Measurements from ENCODE around the gene MNT. TPM values are rescaled to one million over a fixed set of nuclear protein-coding genes. Genes with fewer than 3 reads are reported as not detected.
A peak's percentile ranks its signal among the peaks of the same experiment; 100 is the strongest.

The MNT gene
- total and polyA plus RNA-seq, 2 of the 8 experiments (the other 6 are each of a cell fraction or from before 2014, with no cell fraction given), result 5.0 to 17.3 TPM

DNA sequence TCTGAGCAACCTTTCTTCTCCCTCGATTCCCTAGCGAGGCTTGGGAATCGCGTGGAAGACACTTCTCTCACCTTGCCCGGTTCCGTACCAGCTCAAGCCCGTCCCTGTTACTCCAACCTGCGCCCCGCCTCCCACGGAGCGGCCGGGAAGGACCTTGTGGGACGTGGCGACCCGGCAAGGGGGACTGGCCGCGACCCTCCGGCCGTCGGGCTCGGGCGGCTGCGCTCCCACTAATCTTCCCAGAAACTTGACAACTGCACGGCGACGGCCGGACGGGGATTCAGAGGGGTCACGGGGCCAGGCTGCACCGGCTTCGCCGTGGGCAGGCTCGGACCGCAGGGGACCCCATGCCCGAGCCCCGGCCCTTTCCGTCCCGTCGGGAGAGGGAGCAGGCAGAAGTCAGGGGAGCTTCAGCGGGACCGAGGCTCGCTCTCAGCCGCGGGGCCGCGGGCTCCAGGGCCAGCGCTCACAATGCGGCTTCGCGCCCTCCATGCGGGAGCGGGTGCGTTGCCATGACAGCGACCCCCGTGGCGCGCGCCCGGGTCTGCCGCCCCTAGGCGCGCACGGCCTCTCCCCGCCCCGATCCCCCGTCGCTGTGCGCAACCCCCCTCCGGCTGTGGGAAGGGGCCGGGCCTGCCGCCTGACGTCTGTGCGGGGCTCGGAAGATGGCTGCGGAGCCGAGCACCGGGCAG is 63.9 kb downstream of the MNT start, which contains the start of gene SGSM2:
Gene SGSM2, plus strand, starts transcription at position 650 of the 692 bp plus-strand sequence. CDS start 188 bp downstream, outside the sequence.
- Histone ChIP-seq H2BK20ac (ENCODE audit: low read length) (no peak within 1 kb of the TSS), H2BK120ac (replicated peaks; ENCODE audit: low read depth, low read length) (no peak within 1 kb of the TSS), H3K27ac (ENCODE audit: low read depth, low read length) (peak within 1 kb of the TSS; percentile 38), H3K27me3 (replicated peaks in 1 of 4; ENCODE audit: control insufficient read depth in 3 of 4, extremely low read depth in 1 of 4, insufficient read depth in 3 of 4, low read length in 3 of 4) (no peaks in the 10 kb centered on the region), H3K4ac (replicated peaks; ENCODE audit: insufficient read length, low read depth, low read length) (peak within 1 kb of the TSS; percentile 65), H3K4me2 (ENCODE audit: insufficient read depth in 1 of 2, low read depth in 2 of 2, low read length in 2 of 2) (peak within 1 kb of the TSS; percentile 85 to 99), H2AK5ac (ENCODE audit: low read depth, low read length) (no peak within 1 kb of the TSS), H3K9me3 (ENCODE audit: insufficient read depth in 2 of 2, low read depth in 1 of 2, low read length in 1 of 2) (no peaks in the 10 kb centered on the region), H3K9ac (replicated peaks in 1 of 4; ENCODE audit: extremely low read depth in 1 of 4, low read depth in 3 of 4, low read length in 3 of 4) (peak within 1 kb of the TSS; percentile 61 to 74 (median 63)), H2BK15ac (ENCODE audit: low read length) (peak within 1 kb of the TSS; percentile 81; the same call in 1 of the 2 replicates), H3K4me1 (replicated peaks in 1 of 4; ENCODE audit: control insufficient read depth in 3 of 4, insufficient read depth in 4 of 4, low read length in 3 of 4) (peaks cover 3 to 30% (median 13%) of the 10 kb centered on the region in 4 experiments; a peak in 6 of 7 replicates), H3K79me2 (ENCODE audit: control insufficient read depth in 1 of 2, insufficient read depth in 2 of 2, low read length in 2 of 2) (peaks cover 0 to 45% of the 10 kb centered on the region in 2 experiments; a peak in 2 of 4 replicates), H2AFZ (ENCODE audit: low read length) (peak within 1 kb of the TSS; percentile 27; the same call in 1 of the 2 replicates), H3K79me1 (ENCODE audit: low read depth, low read length) (peaks cover 5% of the 10 kb centered on the region), H3K4me3 (ENCODE audit: extremely low read depth in 1 of 4, insufficient read depth in 2 of 4, low read depth in 3 of 4, low read length in 4 of 4) (peak within 1 kb of the TSS; percentile 92 to 96 (median 94)), H4K20me1 (replicated peaks in 1 of 2; ENCODE audit: control insufficient read depth in 1 of 2, insufficient read depth in 2 of 2, low read length in 2 of 2) (peaks cover 0 to 3% of the 10 kb centered on the region in 2 experiments), H3K14ac (ENCODE audit: insufficient read length) (no peak within 1 kb of the TSS), H3K36me3 (ENCODE audit: control insufficient read depth in 2 of 4, insufficient read depth in 4 of 4, low read length in 3 of 4) (peaks cover 28 to 38% (median 32%) of the 10 kb centered on the region in 4 experiments), H3K56ac (replicated peaks; ENCODE audit: insufficient read length, low read depth, low read length) (peak within 1 kb of the TSS; percentile 20), H3K23ac (ENCODE audit: insufficient read length) (peak within 1 kb of the TSS; percentile 71), H4K5ac (ENCODE audit: insufficient read length, low read depth, low read length) (peak within 1 kb of the TSS; percentile 82), H3K23me2 (ENCODE audit: low read depth, low read length) (peaks cover 20% of the 10 kb centered on the region), H4K91ac (replicated peaks; ENCODE audit: insufficient read length, low read length) (peak within 1 kb of the TSS; percentile 52), H3K18ac (ENCODE audit: extremely low read depth, low read length) (peak within 1 kb of the TSS; percentile 94), H4K8ac (ENCODE audit: extremely low read depth, insufficient read depth, low read length) (peak within 1 kb of the TSS; percentile 9; the same call in 1 of the 2 replicates), H2BK5ac (ENCODE audit: low read depth, low read length) (peak within 1 kb of the TSS; percentile 84), H2BK12ac (ENCODE audit: low read depth, low read length) (0 out of 2 replicates have a peak within 1 kb of the TSS, but pooled peaks have one; percentile 60)
- 2% methylated on average over 73 of the region's 77 CpGs; no CpG with 5 or more reads in 1 of the 2 experiments for WGBS, 2 experiments (ENCODE audit: extremely low coverage in 1 of 2, insufficient coverage in 1 of 2, insufficient read length in 1 of 2, insufficient replicate concordance in 2 of 2, low coverage in 1 of 2, low lambda C conversion rate in 2 of 2, missing lambda C conversion rate in 1 of 2)
- DNase-seq (ENCODE audit: low read depth in 1 of 2, low spot score in 2 of 2) (peak in 1 of 2 experiments; percentile 75), FAIRE-seq (no peak)
- POLR2A ChIA-PET (ENCODE audit: partially characterized antibody), result interaction anchor here (0.8 to 11.4 kb wide), 22 partner anchors 11 to 374 kb away, joined by 3 to 230 read pairs (median 6); partner anchors contain the start of genes SMG6 and SRR
- CTCF ChIA-PET (ENCODE audit: partially characterized antibody), result interaction anchor here (1.1 to 8.2 kb wide), 7 partner anchors 10 to 79 kb away, joined by 4 to 69 read pairs (median 10); no protein-coding TSS in a partner anchor
- no peak for TF ChIP-seq GTF2F1 (IDR thresholded peaks at IDR 0.05; ENCODE audit: borderline replicate concordance, low read depth, low read length)
- 0 out of 2 replicates have a peak, but pooled peaks have one; percentile 5 for TF ChIP-seq ATF2 (IDR thresholded peaks at IDR 0.05; ENCODE audit: low read length)
- TF ChIP-seq BCL11A (IDR thresholded peaks at IDR 0.05; ENCODE audit: low read depth in 2 of 2, low read length in 2 of 2), result no peak
- TF ChIP-seq PHF8 (conservative IDR thresholded peaks at IDR 0.05; ENCODE audit: low read depth, low read length), result no peak
- no peak for TF ChIP-seq TAF1 (IDR thresholded peaks at IDR 0.05; ENCODE audit: low read depth, low read length)
- TF ChIP-seq SRF (IDR thresholded peaks at IDR 0.05; ENCODE audit: low read depth, low read length), result no peak
- peak; percentile 5 for TF ChIP-seq SAP30 (IDR thresholded peaks at IDR 0.05; ENCODE audit: insufficient read depth, insufficient replicate concordance, low read length)
- TF ChIP-seq RNF2 (IDR thresholded peaks at IDR 0.05; ENCODE audit: borderline replicate concordance, low read depth, low read length, missing control alignments, poor library complexity, severe bottlenecking), result no peak
